GM18526 (cell line): ENCODE data around the gene TPMT.

Experiments used
- POLR2A ChIP-seq: IDR thresholded peaks from 3 replicates; pipeline ENCODE4 v1.6.1; 2011; ENCODE audit not compliant: insufficient read length; ENCODE audit errors: extremely low read depth

TPMT gene

GRCh38 chr6:18154507-18155149 lies at the start of gene TPMT:
Gene TPMT (minus strand): TSS chr6:18155077. CDS start chr6:18149127, 5,950 bp downstream.
- peak; percentile 58 for TF ChIP-seq POLR2A

- no peak for TF ChIP-seq POLR2A
Measured at GRCh38 chr6:18203786-18204185, 48.9 kb upstream of the TPMT start.

- no peak for TF ChIP-seq POLR2A
Measured at GRCh38 chr6:18192026-18192425, 37.1 kb upstream of the TPMT start.

GRCh38 chr6:18189196-18189595 lies 34.3 kb upstream of the TPMT start:
- no peak for TF ChIP-seq POLR2A

- no peak for TF ChIP-seq POLR2A
Measured at GRCh38 chr6:18187701-18188100, 32.8 kb upstream of the TPMT start.

GRCh38 chr6:18186540-18187250 lies 31.8 kb upstream of the TPMT start:
- TF ChIP-seq POLR2A, result no peak

- no peak for TF ChIP-seq POLR2A
Measured at GRCh38 chr6:18186033-18186432, 31.2 kb upstream of the TPMT start.

GRCh38 chr6:18185624-18186023 lies 30.7 kb upstream of the TPMT start:
- no peak for TF ChIP-seq POLR2A

- TF ChIP-seq POLR2A, result no peak
Measured at GRCh38 chr6:18183766-18184165, 28.9 kb upstream of the TPMT start.

- no peak for TF ChIP-seq POLR2A
Measured at GRCh38 chr6:18182568-18182967, 27.7 kb upstream of the TPMT start.

GRCh38 chr6:18179770-18180356 lies 25.0 kb upstream of the TPMT start:
- TF ChIP-seq POLR2A, result no peak

- TF ChIP-seq POLR2A, result no peak
Measured at GRCh38 chr6:18178960-18179615, 24.2 kb upstream of the TPMT start.

- no peak for TF ChIP-seq POLR2A
Measured at GRCh38 chr6:18177286-18177965, 22.5 kb upstream of the TPMT start.

GRCh38 chr6:18171871-18172270 lies 17.0 kb upstream of the TPMT start:
- TF ChIP-seq POLR2A, result no peak

GRCh38 chr6:18168264-18168663 lies 13.4 kb upstream of the TPMT start:
- no peak for TF ChIP-seq POLR2A
